Endothelial cell of umbilical vein (primary cell): Measurements from ENCODE around the gene CTTNBP2NL.

Source experiments
- EZH2 ChIP-seq: IDR thresholded peaks from 2 replicates; pipeline ENCODE4 v1.6.1; 2012; ENCODE audit warnings: borderline replicate concordance, low read depth, mild to moderate bottlenecking, moderate library complexity, low read length, inconsistent platforms; ENCODE audit not compliant: severe bottlenecking
- JUN ChIP-seq: IDR thresholded peaks from 2 replicates; pipeline ENCODE4 v1.6.1; 2011; ENCODE audit warnings: borderline replicate concordance, low read depth; ENCODE audit not compliant: insufficient read length, insufficient read depth
- POLR2A ChIP-seq: IDR thresholded peaks from 2 replicates; pipeline ENCODE4 v1.6.1; 2012; ENCODE audit warnings: low read depth, mild to moderate bottlenecking, control low read depth, low read length
- TF ChIP-seq, protein P1 (sequence below), 2 donors: IDR thresholded peaks; 1 replicate in 1 of 2; 2 replicates in 1 of 2; pipeline ENCODE4 v1.5.1; 2011; ENCODE audit warnings: low read length in 2 of 2, mild to moderate bottlenecking in 2 of 2, moderate library complexity in 2 of 2, control low read depth in 1 of 2, inconsistent platforms in 1 of 2, low read depth in 1 of 2; ENCODE audit not compliant: insufficient read depth in 1 of 2; ENCODE audit errors: extremely low read depth in 1 of 2

DNA sequence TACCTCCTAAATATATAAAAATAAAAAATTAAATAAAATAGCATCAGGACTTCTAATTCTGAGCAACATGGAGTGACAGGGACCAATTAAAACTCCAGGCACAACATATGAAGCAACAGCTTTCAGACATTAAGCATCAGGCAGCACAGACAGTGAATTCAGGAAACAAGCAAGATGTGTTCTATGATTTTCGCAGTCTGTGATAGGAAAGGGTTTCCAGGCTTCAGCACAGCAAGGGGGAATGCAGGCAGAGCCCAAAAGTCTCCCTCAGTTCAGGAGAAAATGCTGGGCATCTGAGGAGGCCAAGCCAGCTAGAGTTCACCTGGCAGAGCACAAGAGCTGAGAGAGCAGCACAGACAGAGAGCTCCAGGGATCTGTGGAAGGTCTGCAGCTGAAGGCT is 22.2 kb upstream of the CTTNBP2NL start:
- TF ChIP-seq EZH2 (no peak), POLR2A (no peak), JUN (no peak)
- TF ChIP-seq, protein P1, sequence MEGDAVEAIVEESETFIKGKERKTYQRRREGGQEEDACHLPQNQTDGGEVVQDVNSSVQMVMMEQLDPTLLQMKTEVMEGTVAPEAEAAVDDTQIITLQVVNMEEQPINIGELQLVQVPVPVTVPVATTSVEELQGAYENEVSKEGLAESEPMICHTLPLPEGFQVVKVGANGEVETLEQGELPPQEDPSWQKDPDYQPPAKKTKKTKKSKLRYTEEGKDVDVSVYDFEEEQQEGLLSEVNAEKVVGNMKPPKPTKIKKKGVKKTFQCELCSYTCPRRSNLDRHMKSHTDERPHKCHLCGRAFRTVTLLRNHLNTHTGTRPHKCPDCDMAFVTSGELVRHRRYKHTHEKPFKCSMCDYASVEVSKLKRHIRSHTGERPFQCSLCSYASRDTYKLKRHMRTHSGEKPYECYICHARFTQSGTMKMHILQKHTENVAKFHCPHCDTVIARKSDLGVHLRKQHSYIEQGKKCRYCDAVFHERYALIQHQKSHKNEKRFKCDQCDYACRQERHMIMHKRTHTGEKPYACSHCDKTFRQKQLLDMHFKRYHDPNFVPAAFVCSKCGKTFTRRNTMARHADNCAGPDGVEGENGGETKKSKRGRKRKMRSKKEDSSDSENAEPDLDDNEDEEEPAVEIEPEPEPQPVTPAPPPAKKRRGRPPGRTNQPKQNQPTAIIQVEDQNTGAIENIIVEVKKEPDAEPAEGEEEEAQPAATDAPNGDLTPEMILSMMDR (IDR thresholded peaks at IDR 0.05; ENCODE audit: extremely low read depth in 1 of 2, insufficient read depth in 1 of 2, low read depth in 1 of 2, low read length in 2 of 2): no peak
